HG02610 (cell line): ENCODE data around the gene STOX1.
"Not testable (repeated sequence)": the region's sequence is repeated elsewhere in the genome, so short reads cannot be mapped to it uniquely, and the experiment has no call there.

ENCODE experiments used
- ATAC-seq: cut with Tn5 transposase; IDR thresholded peaks from one replicate; pipeline ENCODE4 v1.9.1; 2021; ENCODE audit warnings: mild to moderate bottlenecking, moderate library complexity; ENCODE audit not compliant: unreplicated experiment

Gene STOX1

GRCh38 chr10:68829521-68829920 is 2.2 kb downstream of the STOX1 start:
- ATAC-seq: no peak

- no peak for ATAC-seq
These were observed 2.6 kb downstream of the STOX1 start for GRCh38 chr10:68829952-68830351.

GRCh38 chr10:68831961-68832455 is 4.7 kb downstream of the STOX1 start:
- no peak for ATAC-seq

- no peak for ATAC-seq
These were observed 5.3 kb downstream of the STOX1 start for GRCh38 chr10:68832601-68833000.

GRCh38 chr10:68837626-68838322 is 10.4 kb downstream of the STOX1 start:
- ATAC-seq: no peak

GRCh38 chr10:68840650-68841049 is 13.3 kb downstream of the STOX1 start:
- ATAC-seq: not testable (repeated sequence)

- no peak for ATAC-seq
These were observed 20.9 kb downstream of the STOX1 start for GRCh38 chr10:68848281-68848680.

GRCh38 chr10:68848806-68849205 is 21.5 kb downstream of the STOX1 start:
- ATAC-seq: no peak

- no peak for ATAC-seq
These were observed 29.0 kb downstream of the STOX1 start for GRCh38 chr10:68856352-68856751.

- no peak for ATAC-seq
These were observed 29.7 kb downstream of the STOX1 start for GRCh38 chr10:68857005-68857404.

- ATAC-seq: no peak
These were observed 33.9 kb downstream of the STOX1 start for GRCh38 chr10:68861253-68861652.

GRCh38 chr10:68864611-68865010 is 37.3 kb downstream of the STOX1 start:
- ATAC-seq: no peak

GRCh38 chr10:68868173-68868572 is 40.8 kb downstream of the STOX1 start:
- ATAC-seq: not testable (repeated sequence)

- ATAC-seq: no peak
These were observed 42.3 kb downstream of the STOX1 start for GRCh38 chr10:68869623-68870022.

GRCh38 chr10:68870061-68870460 is 42.7 kb downstream of the STOX1 start:
- ATAC-seq: no peak

- ATAC-seq: no peak
These were observed 43.3 kb downstream of the STOX1 start for GRCh38 chr10:68870545-68871104.

GRCh38 chr10:68871105-68871711 is 43.9 kb downstream of the STOX1 start:
- no peak for ATAC-seq

GRCh38 chr10:68871731-68872342 is 44.5 kb downstream of the STOX1 start:
- no peak for ATAC-seq

- ATAC-seq: no peak
These were observed 49.2 kb downstream of the STOX1 start for GRCh38 chr10:68876246-68877138.

GRCh38 chr10:68877482-68878110 is 50.3 kb downstream of the STOX1 start:
- ATAC-seq: no peak
